ENCODE measurements around the gene GXYLT2. TPM values are rescaled to one million over a fixed set of nuclear protein-coding genes. Genes with fewer than 3 reads are reported as not detected.

The GXYLT2 gene, protein sequence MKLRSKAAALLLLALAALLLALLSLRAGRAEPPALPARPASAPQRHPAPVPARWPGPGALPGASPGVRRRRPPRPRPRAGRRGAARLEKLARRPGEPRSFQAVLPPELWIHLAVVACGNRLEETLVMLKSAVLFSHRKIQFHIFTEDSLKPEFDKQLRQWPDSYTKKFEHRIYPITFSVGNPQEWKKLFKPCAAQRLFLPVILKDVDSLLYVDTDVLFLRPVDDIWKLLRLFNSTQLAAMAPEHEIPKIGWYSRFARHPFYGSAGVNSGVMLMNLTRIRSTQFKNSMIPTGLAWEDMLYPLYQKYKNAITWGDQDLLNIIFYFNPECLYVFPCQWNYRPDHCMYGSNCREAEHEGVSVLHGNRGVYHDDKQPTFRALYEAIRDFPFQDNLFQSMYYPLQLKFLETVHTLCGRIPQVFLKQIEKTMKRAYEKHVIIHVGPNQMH
- not detected for total RNA-seq

DNA sequence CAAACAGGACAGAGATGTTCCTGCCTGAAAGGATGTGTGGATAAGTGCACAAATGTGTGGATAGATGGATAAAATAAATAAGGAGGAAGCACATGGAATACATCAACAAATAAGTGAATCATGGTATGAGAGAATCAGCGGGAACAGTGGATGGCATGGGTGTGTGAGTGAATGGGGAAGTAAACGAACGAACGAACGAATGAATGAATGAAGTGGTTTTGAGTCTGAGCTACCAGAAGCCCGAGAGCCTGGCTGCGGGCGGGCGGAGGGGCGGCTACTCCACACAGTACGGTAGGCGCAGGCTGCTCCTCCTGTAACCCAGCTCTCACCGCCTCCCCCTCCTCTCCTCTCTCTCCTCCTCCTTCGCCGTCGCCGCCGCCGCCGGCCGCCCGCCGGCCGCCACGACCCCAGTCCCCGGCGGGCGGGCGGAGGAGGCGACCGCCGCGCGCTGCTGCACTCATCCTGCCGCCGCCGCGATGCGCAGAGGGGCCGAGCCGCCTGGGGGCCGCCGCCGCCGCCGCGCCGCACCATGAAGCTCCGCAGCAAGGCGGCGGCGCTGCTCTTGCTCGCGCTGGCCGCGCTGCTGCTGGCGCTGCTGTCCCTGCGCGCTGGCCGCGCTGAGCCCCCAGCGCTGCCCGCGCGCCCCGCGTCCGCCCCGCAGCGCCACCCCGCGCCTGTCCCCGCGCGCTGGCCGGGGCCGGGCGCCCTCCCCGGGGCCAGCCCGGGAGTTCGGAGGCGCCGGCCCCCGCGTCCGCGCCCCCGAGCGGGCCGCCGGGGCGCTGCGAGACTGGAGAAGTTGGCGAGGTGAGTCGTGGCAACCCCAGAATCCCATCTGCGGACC is at the start of gene GXYLT2:
TSS of gene GXYLT2 (plus strand) at position 342 of the 841 bp plus-strand sequence. CDS start at position 530, 188 bp downstream.
- Mint-ChIP-seq H3K4me3 (peak within 1 kb of the TSS; percentile 69), H3K27ac (no peak within 1 kb of the TSS), H3K9me3 (peaks cover 9% of the 10 kb centered on the region), H3K27me3 (peaks cover 80% of the 10 kb centered on the region), H3K4me1 (peaks cover 9% of the 10 kb centered on the region), H3K36me3 (ENCODE audit: low read depth) (no peaks in the 10 kb centered on the region)
- DNase-seq: peak; percentile 20
- ChIA-PET POLR2A (no interaction called here), CTCF (interaction anchor here (1.0 kb wide), 1 partner anchor 40 kb away, joined by 3 read pairs; the partner anchor contains the start of gene SHQ1)

DNA sequence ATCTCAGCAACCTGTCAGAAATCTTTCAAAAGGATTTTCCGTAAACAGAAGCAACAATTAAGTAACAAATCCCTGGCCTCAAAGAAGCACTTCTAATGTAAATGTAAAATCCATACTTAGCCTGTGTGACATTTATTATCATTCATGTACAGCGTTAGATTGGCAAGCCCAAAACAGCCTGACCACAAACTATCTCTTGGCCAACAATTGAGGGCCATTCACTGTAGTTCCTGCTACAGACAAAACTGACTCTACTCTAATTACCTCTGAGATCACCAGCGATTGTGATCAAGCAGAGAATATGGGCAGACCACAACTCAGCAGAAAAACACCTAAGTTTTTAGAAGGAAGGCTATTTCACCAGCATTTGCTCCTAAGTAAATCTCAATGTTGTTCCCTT is 48.8 kb upstream of the GXYLT2 start:
- DNase-seq: no peak
- ChIA-PET POLR2A (no interaction called here), CTCF (no interaction called here)
- Mint-ChIP-seq H3K27me3 (no peaks in the 10 kb centered on the region), H3K27ac (no peak overlapping the region), H3K4me3 (no peak overlapping the region), H3K36me3 (ENCODE audit: low read depth) (peaks cover 46% of the 10 kb centered on the region), H3K4me1 (peaks cover 10% of the 10 kb centered on the region), H3K9me3 (no peaks in the 10 kb centered on the region)

DNA sequence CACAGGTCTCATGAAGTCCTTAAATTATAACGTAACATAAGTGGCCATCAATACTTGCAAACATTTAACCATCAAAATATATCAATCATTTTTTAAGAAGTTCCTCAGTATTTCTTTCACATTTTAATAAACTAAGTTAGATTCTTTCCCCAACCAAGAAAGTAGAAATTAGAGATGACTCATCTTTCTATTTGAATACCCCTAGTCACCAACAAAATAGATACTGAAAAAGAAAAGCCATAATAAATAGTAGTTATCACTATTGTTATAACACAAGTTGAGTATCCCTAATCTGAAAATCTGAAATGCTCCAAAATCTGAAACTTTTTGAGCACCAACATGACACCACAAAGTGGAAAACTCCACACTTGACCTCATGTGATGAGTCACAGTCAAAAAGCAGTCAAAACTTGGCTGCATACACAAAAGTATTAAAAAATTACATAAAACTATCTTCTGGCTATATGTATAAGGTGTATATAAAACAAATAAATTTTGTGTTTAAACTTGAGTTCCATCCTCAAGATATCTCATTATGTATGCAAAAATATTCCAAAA is 43.3 kb upstream of the GXYLT2 start:
- no peak for DNase-seq
- no peaks in the 10 kb centered on the region for H3K9me3 Mint-ChIP-seq
- H3K27me3 Mint-ChIP-seq: no peaks in the 10 kb centered on the region
- CTCF ChIA-PET: no interaction called here
- peaks cover 24% of the 10 kb centered on the region for H3K36me3 Mint-ChIP-seq (ENCODE audit: low read depth)
- H3K4me1 Mint-ChIP-seq: peaks cover 44% of the 10 kb centered on the region
- H3K27ac Mint-ChIP-seq: no peak overlapping the region
- no peak overlapping the region for H3K4me3 Mint-ChIP-seq
- POLR2A ChIA-PET: no interaction called here

DNA sequence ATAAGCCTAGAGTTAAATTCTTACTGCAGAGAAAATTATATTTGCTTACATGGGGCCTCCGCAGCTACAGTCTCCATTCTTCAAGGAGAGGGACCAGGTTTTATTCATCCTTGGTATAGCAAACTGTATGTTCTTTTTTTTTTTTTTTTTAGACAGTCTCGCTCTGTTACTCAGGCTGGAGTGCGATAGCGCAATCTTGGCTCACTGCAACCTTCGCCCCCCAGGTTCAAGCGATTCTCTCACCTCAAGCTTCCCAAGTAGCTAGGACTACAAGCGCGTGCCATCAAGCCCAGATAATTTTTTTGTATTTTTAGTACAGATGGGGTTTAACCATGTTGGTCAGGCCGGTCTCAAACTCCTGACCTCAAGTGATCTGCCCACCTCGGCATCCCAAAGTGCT is 41.7 kb upstream of the GXYLT2 start:
- ChIA-PET CTCF (interaction anchor here (0.6 to 1.3 kb wide), 2 partner anchors 8 to 495 kb away, joined by 3 to 4 read pairs; no protein-coding TSS in a partner anchor), POLR2A (no interaction called here)
- no peak for DNase-seq
- H3K36me3 Mint-ChIP-seq (ENCODE audit: low read depth): peaks cover 16% of the 10 kb centered on the region
- H3K27ac Mint-ChIP-seq: no peak overlapping the region
- no peaks in the 10 kb centered on the region for H3K27me3 Mint-ChIP-seq
- peaks cover 49% of the 10 kb centered on the region for H3K4me1 Mint-ChIP-seq
- H3K4me3 Mint-ChIP-seq: peak overlapping the region; percentile 94
- H3K9me3 Mint-ChIP-seq: no peaks in the 10 kb centered on the region

DNA sequence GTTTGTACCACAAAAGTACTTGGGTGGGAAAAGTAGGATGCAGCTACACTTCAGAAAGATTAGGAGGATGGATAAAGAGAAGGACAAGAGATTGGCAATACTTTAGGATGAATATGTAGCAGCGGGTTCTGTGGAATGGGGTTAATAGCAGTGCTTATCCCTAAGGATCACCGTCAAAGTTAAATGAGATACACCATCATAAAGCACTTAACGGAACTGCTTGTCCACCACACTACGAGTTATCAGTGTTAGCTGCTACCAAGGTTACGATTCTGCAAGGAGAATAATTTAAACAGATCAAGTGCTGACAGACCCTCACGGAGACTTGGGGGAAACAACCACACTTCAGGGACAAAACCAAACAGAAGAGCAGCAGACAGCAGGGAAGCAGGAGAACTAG is 40.6 kb upstream of the GXYLT2 start:
- Mint-ChIP-seq H3K4me3 (peak overlapping the region; percentile 94), H3K4me1 (peaks cover 51% of the 10 kb centered on the region), H3K27me3 (peaks cover 2% of the 10 kb centered on the region), H3K9me3 (no peaks in the 10 kb centered on the region), H3K27ac (peak overlapping the region; percentile 84), H3K36me3 (ENCODE audit: low read depth) (peaks cover 5% of the 10 kb centered on the region)
- CTCF ChIA-PET: interaction anchor here (1.1 to 1.3 kb wide), 2 partner anchors 13 to 89 kb away, joined by 3 to 6 read pairs; no protein-coding TSS in a partner anchor
- no peak for DNase-seq
- POLR2A ChIA-PET: no interaction called here

DNA sequence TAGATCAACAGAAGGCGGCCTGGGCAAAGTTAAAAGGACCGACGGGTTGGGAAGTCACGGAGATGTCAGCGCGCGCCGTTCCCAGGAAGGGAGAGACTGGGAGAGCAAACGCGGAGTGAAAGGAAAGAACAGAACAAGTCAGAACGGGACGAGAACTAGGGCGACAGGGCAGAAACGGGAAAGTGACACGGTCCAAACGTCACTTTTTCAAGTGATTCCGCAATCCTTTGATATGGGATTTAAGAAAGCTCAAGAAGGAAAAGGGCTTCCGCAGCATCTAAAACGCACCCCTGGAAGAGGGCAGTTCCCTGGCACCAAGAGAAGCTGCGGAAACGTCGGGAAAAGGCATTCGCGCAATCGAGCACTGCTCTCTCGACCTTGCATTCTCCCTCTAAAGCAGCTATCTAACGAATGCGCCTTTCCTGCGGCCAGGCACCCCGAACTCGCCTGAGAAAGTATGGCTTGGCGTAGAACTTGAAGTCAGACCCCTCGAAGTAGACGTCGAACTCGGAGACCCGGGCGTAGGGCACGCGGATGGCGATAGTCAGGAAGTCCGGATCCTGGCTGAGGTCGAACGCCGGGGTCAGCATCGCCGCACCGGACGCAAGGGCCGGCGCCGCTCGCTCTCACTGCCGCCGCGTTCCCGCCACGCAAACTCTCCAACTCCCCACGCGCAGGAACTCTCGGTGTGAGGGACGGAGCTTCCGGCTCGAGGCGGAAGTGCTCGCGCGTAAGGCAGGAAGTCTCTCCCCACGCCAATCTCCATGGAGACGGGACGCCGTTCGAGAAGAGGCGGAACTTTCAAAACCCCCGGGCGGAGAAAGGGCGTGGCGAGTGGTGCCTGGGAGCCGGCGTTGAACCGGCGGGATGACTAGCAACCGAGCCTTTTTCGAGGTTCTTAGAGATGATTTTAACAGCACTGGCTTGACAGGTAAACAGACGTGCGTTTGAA is 39.8 kb upstream of the GXYLT2 start, which contains the start of gene SHQ1:
TSS of gene SHQ1 (minus strand) at position 695 of the 952 bp plus-strand sequence. CDS start at position 590, 105 bp downstream.
- peak; percentile 97 for DNase-seq
- H3K4me3 Mint-ChIP-seq: peak within 1 kb of the TSS; percentile 94
- H3K36me3 Mint-ChIP-seq (ENCODE audit: low read depth): peaks cover 3% of the 10 kb centered on the region
- ChIA-PET POLR2A (no interaction called here), CTCF (interaction anchor here (0.7 to 1.3 kb wide), 5 partner anchors 10 to 218 kb away, joined by 3 to 6 read pairs (median 3); partner anchors contain the start of gene GXYLT2)
- H3K4me1 Mint-ChIP-seq: peaks cover 51% of the 10 kb centered on the region
- H3K9me3 Mint-ChIP-seq: no peaks in the 10 kb centered on the region
- peaks cover 2% of the 10 kb centered on the region for H3K27me3 Mint-ChIP-seq
- peak within 1 kb of the TSS; percentile 84 for H3K27ac Mint-ChIP-seq

DNA sequence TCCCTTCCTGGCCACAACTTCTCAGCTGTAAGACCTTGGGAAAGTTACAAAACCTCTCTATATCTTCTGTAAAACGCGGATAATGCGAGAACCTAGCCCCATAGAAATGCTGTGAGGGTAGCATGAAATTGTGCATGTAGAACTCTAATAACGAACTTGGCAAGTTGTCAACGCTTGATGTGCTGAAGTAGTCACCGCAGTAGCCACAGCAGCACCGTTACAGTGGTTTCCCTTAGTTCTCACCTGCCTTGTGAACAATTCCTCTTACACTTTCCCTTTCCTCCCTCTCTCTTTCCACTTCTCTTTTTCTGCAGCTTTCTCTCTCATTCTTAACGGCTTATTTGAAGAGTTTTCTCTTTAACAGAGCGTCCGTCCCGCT is 39.2 kb upstream of the GXYLT2 start:
- peaks cover 3% of the 10 kb centered on the region for H3K36me3 Mint-ChIP-seq (ENCODE audit: low read depth)
- H3K27ac Mint-ChIP-seq: peak overlapping the region; percentile 84
- DNase-seq: peak; percentile 48
- CTCF ChIA-PET: interaction anchor here (1.0 to 1.3 kb wide), 3 partner anchors 39 to 217 kb away, joined by 3 read pairs; partner anchors contain the start of gene GXYLT2
- peaks cover 2% of the 10 kb centered on the region for H3K27me3 Mint-ChIP-seq
- no peaks in the 10 kb centered on the region for H3K9me3 Mint-ChIP-seq
- POLR2A ChIA-PET: no interaction called here
- H3K4me1 Mint-ChIP-seq: peaks cover 51% of the 10 kb centered on the region
- H3K4me3 Mint-ChIP-seq: peak overlapping the region; percentile 94

DNA sequence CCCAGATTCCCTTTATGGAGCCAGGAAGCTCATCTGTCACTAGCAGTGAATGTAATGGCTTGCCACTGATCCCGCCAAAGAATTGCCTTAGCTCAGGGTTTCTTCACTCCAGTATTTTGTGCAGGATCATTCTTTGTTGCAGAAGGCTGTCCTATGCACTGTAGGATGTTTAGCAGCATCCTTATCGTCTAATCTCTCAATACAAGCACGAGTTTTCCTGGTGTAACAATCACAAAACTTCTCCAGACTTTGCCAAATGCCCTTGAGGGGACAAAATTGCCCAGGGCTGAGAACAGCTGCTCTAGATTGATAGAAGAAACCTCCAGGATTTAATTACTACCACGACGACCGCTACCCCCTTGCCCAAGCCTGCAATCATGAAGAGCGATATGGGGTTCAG is 32.8 kb upstream of the GXYLT2 start:
- Mint-ChIP-seq H3K4me1 (peaks cover 2% of the 10 kb centered on the region), H3K36me3 (ENCODE audit: low read depth) (no peaks in the 10 kb centered on the region), H3K4me3 (no peak overlapping the region), H3K27ac (no peak overlapping the region), H3K9me3 (no peaks in the 10 kb centered on the region), H3K27me3 (peaks cover 6% of the 10 kb centered on the region)
- ChIA-PET CTCF (no interaction called here), POLR2A (no interaction called here)
- no peak for DNase-seq

DNA sequence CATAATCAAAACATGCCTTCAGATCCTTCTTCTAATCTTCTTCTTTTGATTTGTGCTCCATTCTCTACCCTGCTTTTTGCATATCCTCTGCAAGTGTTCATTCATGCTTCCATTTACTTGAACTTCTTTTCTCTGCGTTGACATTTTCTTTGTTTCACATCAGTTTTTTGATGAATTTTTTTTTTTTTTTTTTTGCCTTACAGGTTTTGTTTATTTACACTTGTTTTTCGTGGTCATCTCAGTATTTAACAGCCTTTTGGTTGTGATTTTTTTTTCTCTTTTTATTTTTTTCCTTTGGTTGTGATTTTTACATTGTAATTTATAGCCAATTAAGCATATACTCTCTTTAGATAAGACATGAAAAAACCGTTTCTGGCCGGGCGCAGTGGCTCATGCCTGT is 27.8 kb upstream of the GXYLT2 start:
- Mint-ChIP-seq H3K4me1 (peaks cover 3% of the 10 kb centered on the region), H3K27me3 (no peaks in the 10 kb centered on the region), H3K36me3 (ENCODE audit: low read depth) (no peaks in the 10 kb centered on the region), H3K9me3 (no peaks in the 10 kb centered on the region), H3K4me3 (no peak overlapping the region), H3K27ac (no peak overlapping the region)
- no peak for DNase-seq
- POLR2A ChIA-PET: no interaction called here
- CTCF ChIA-PET: no interaction called here

DNA sequence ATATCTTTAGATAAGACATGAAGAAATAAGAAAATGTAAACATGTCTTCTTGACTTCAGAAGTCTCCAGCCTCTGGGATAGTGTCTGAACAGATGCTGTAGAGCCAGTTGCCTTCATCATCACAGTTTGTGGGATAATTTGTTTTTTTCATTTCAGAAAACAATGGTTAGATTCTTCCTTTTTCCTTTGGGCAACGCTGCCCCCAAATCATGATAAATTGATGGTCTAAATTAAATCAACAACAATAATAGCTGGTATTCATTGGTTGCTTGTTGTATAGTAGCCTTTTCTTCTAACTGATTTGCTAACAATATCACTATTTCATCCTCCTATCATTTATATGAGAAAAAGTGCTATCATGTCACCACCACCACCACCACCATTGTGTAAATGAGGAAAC is 27.0 kb upstream of the GXYLT2 start:
- peaks cover 3% of the 10 kb centered on the region for H3K4me1 Mint-ChIP-seq
- no peak overlapping the region for H3K4me3 Mint-ChIP-seq
- no peaks in the 10 kb centered on the region for H3K27me3 Mint-ChIP-seq
- ChIA-PET POLR2A (no interaction called here), CTCF (interaction anchor here (0.6 kb wide), 2 partner anchors 29 to 794 kb away, joined by 3 read pairs; no protein-coding TSS in a partner anchor)
- no peaks in the 10 kb centered on the region for H3K9me3 Mint-ChIP-seq
- H3K36me3 Mint-ChIP-seq (ENCODE audit: low read depth): no peaks in the 10 kb centered on the region
- no peak overlapping the region for H3K27ac Mint-ChIP-seq
- DNase-seq: no peak

DNA sequence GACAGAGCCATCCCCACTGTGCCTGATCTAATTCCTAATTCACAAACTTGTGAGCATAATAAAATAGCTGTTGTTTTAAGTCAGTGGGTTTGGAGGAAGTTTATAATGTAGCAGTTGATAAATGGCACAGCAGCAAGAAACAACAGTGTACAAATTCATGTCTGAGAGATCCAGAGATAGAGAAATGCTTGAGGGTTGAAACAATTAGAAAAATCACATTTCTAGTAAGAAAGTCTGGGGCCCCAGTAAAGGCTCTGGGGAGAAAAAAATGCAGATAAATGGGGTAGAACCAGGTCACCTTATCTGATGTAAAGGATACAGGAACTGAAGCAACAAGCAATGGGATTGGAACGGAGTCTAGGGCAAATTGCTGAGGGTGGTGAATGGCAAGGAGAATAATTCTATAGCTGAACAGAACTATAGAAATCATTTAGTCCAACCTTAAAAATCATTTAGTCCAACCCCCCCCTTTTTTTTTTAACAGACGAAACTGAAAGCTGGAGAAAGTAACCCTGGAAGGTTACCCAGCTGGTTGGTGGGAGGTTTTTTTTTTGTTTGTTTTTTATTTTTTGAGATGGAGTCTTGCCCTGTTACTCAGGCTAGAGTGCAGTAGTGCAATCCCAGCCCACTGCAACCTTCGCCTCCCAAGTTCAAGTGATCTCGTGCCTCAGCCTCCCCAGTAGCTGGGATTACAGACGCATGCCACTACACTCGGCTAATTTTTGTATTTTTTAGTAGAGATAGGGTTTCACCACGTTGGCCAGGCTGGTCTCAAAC is 25.3 kb upstream of the GXYLT2 start:
- H3K27ac Mint-ChIP-seq: peak overlapping the region; percentile 31
- CTCF ChIA-PET: interaction anchor here (0.6 kb wide), 1 partner anchor 10 kb away, joined by 3 read pairs; no protein-coding TSS in a partner anchor
- DNase-seq: no peak
- H3K36me3 Mint-ChIP-seq (ENCODE audit: low read depth): no peaks in the 10 kb centered on the region
- H3K4me3 Mint-ChIP-seq: no peak overlapping the region
- H3K9me3 Mint-ChIP-seq: no peaks in the 10 kb centered on the region
- POLR2A ChIA-PET: no interaction called here
- peaks cover 3% of the 10 kb centered on the region for H3K4me1 Mint-ChIP-seq
- H3K27me3 Mint-ChIP-seq: no peaks in the 10 kb centered on the region
